HepG2 (cell line): Measurements from ENCODE around the gene VAT1L. TPM values are rescaled to one million over a fixed set of nuclear protein-coding genes. Genes with fewer than 3 reads are reported as not detected.

Experiments used
- ATAC-seq: fragments of 200-7000 bp; cut with Tn5 transposase; 3 replicates; pipeline ENCODE4 v1.9.1; 2020; ENCODE audit warnings: mild to moderate bottlenecking, moderate library complexity
- BruUV-seq: library from RNA; stranded (reverse); fragments of 400-500 nt; replicated peaks from 2 replicates; lab custom pipeline; 2021; lab: Mats Ljungman, UMichigan
- CTCF ChIA-PET: fragments of 300-600 bp; formaldehyde crosslinking; extraction: SDS; loops from one replicate; lab custom pipeline; 2021; ENCODE audit warnings: low total read pairs, inconsistent platforms, low intra/inter-chr PET ratio; lab: Yijun Ruan, JAX
- POLR2A ChIA-PET: fragments of 350-600 bp; sonication (Branson Sonifier 250); formaldehyde crosslinking; loops from one replicate; lab custom pipeline; 2020; ENCODE audit warnings: antibody characterized with exemption, inconsistent platforms; lab: Yijun Ruan, JAX
- DNase-seq: peaks from one replicate; pipeline ENCODE4 v3.0.0-alpha.2; 2015; ENCODE audit warnings: low spot score
- FAIRE-seq: peaks from 3 replicates; lab custom pipeline; 2011; peaks lifted over from hg19 to GRCh38; lab: Jason Lieb, UNC
- H2AFZ ChIP-seq: one replicate; pipeline ENCODE4 v1.6.1; 2011; ENCODE audit warnings: low read length, inconsistent platforms
- H3K27ac ChIP-seq: fragments of 300-600 bp; 3 replicates; pipeline ENCODE4 v1.8.0; 2011; ENCODE audit warnings: mixed run types, mild to moderate bottlenecking, mixed read lengths, low read length, inconsistent platforms; ENCODE audit not compliant: insufficient read depth; ENCODE audit errors: extremely low read length
- H3K27me3 ChIP-seq, 2 experiments: fragments of 200-600 bp in 1 of 2; 2 replicates in 1 of 2; 3 replicates in 1 of 2; pipeline versions ENCODE4 v1.6.0 to v1.8.0; 2011; ENCODE audit warnings: low read length in 2 of 2, mild to moderate bottlenecking in 2 of 2, moderate library complexity in 2 of 2, inconsistent platforms in 1 of 2; ENCODE audit not compliant: insufficient read depth in 2 of 2, control insufficient read depth in 1 of 2
- H3K36me3 ChIP-seq, 2 experiments: fragments of 200-600 bp in 1 of 2; replicated peaks in 1 of 2; 2 replicates in 1 of 2; 3 replicates in 1 of 2; pipeline versions ENCODE4 v1.5.1 to v1.8.0; 2011; ENCODE audit warnings: low read length in 2 of 2, inconsistent platforms in 1 of 2; ENCODE audit not compliant: insufficient read depth in 2 of 2, control insufficient read depth in 1 of 2
- H3K4me1 ChIP-seq: 2 replicates; pipeline ENCODE4 v1.5.1; 2012; ENCODE audit warnings: low read length, inconsistent platforms; ENCODE audit not compliant: insufficient read depth
- H3K4me2 ChIP-seq: 2 replicates; pipeline ENCODE4 v1.6.0; 2011; ENCODE audit warnings: low read depth, low read length, inconsistent platforms
- H3K4me3 ChIP-seq, 3 experiments: fragments of 200-600 bp in 1 of 3; sonication (generic), shearing (Covaris generic) in 1 of 3; replicated peaks in 1 of 3; 2 replicates each; pipeline ENCODE4 v1.5.1; 2011 to 2016; ENCODE audit warnings: low read length in 3 of 3, inconsistent platforms in 2 of 3, low read depth in 2 of 3, mild to moderate bottlenecking in 2 of 3, control low read depth in 1 of 3, mixed read lengths in 1 of 3; ENCODE audit not compliant: insufficient read depth in 1 of 3
- H3K79me2 ChIP-seq: one replicate; pipeline ENCODE4 v1.6.1; 2011; ENCODE audit warnings: low read length, inconsistent platforms; ENCODE audit not compliant: insufficient read depth
- H3K9ac ChIP-seq: 2 replicates; pipeline ENCODE4 v1.6.0; 2011; ENCODE audit warnings: mild to moderate bottlenecking, low read depth, low read length, inconsistent platforms; ENCODE audit not compliant: insufficient read depth
- H3K9me3 ChIP-seq: 2 replicates; pipeline ENCODE4 v1.5.1; 2012; ENCODE audit warnings: mild to moderate bottlenecking, low read length
- H4K20me1 ChIP-seq: 2 replicates; pipeline ENCODE4 v1.6.0; 2011; ENCODE audit warnings: inconsistent platforms, mild to moderate bottlenecking, low read length, moderate library complexity; ENCODE audit not compliant: insufficient read depth
- BHLHE40 ChIP-seq: IDR thresholded peaks from 2 replicates; pipeline ENCODE4 v1.6.1; 2011; ENCODE audit warnings: low read length, improper control_type of control experiment
- MED1 ChIP-seq: sonication (generic); formaldehyde crosslinking; IDR thresholded peaks from 2 replicates; pipeline ENCODE4 v1.4.0; 2020; ENCODE audit warnings: missing genetic modification reagents
- MNT ChIP-seq: fragments of 450-650 bp; IDR thresholded peaks from 2 replicates; pipeline ENCODE4 v1.6.1; 2016
- MTF1 ChIP-seq: sonication (generic); formaldehyde crosslinking; IDR thresholded peaks from 2 replicates; pipeline ENCODE4 v1.5.0; 2020; ENCODE audit warnings: missing genetic modification reagents
- U2AF1 ChIP-seq: fragments of 200-400 bp; formaldehyde crosslinking; optimal IDR thresholded peaks from 2 replicates; pipeline ENCODE3; 2017; ENCODE audit warnings: mild to moderate bottlenecking, low read depth, low read length
- ZBTB14 ChIP-seq: sonication (generic); formaldehyde crosslinking; IDR thresholded peaks from 2 replicates; pipeline ENCODE4 v1.4.0; 2020; ENCODE audit warnings: missing genetic modification reagents
- ZBTB2 ChIP-seq: sonication (generic); formaldehyde crosslinking; IDR thresholded peaks from 2 replicates; pipeline ENCODE4 v1.8.0; 2022; ENCODE audit warnings: low read depth, missing genetic modification reagents
- ZBTB25 ChIP-seq: IDR thresholded peaks from 2 replicates; pipeline ENCODE4 v1.6.1; 2018; ENCODE audit warnings: missing genetic modification reagents
- ZC3H13 ChIP-seq: sonication (generic); formaldehyde crosslinking; IDR thresholded peaks from 2 replicates; pipeline ENCODE4 v1.8.1; 2023; ENCODE audit warnings: mild to moderate bottlenecking, missing genetic modification reagents, moderate library complexity
- ZIK1 ChIP-seq: sonication (generic); formaldehyde crosslinking; IDR thresholded peaks from 2 replicates; pipeline ENCODE4 v1.5.0; 2020; ENCODE audit warnings: mild to moderate bottlenecking, low read depth, missing genetic modification reagents, borderline replicate concordance
- ZNF317 ChIP-seq: sonication (generic); formaldehyde crosslinking; IDR thresholded peaks from 2 replicates; pipeline ENCODE4 v1.5.0; 2020; ENCODE audit warnings: mild to moderate bottlenecking, missing genetic modification reagents
- ZNF672 ChIP-seq: sonication (generic); formaldehyde crosslinking; IDR thresholded peaks from 2 replicates; pipeline ENCODE4 v1.8.1; 2022; ENCODE audit warnings: missing genetic modification reagents
- ZNF800 ChIP-seq: sonication (generic); formaldehyde crosslinking; IDR thresholded peaks from 2 replicates; pipeline ENCODE4 v1.4.0; 2020; ENCODE audit warnings: missing genetic modification reagents
- ZNF850 ChIP-seq: sonication (generic); formaldehyde crosslinking; conservative IDR thresholded peaks from 2 replicates; pipeline ENCODE4 v1.9.0; 2021; ENCODE audit warnings: mild to moderate bottlenecking, missing genetic modification reagents
- WGBS: methylation state at CpG from one replicate; pipeline ENCODE4 v1.1.6; 2017; ENCODE audit warnings: low lambda C conversion rate; 5-methylcytosine and 5-hydroxymethylcytosine counted together
- in situ Hi-C: cut with HindIII; loops from 2 replicates; pipeline ENCODE4 v1.10.0; 2017; ENCODE audit warnings: low pct_unique_long_range_greater_than_20kb; ENCODE audit not compliant: extremely low pct_ligation_motif_present
- intact Hi-C: fragments of 100-400 bp; cut with micrococcal nuclease; formaldehyde crosslinking; loops from one replicate; pipeline ENCODE4 v1.10.0; 2022; ENCODE audit not compliant: unreplicated experiment
- polyA plus RNA-seq, 8 experiments: library from polyadenylated mRNA; depleted of rRNA in 3 of 8; stranded (reverse) in 7 of 8; unstranded in 1 of 8; fragments of >200 nt; fragmentation: Illumina TruSeq in 4 of 8; extraction: Trizol in 4 of 8; gene quantifications; 2 replicates each; pipeline versions ENCODE4 v1.2.1 to v1.2.3, GENCODE V29; 2011 to 2016; ENCODE audit warnings: low read depth in 4 of 8, missing spikeins in 1 of 8, mixed read lengths in 1 of 8; ENCODE audit not compliant: insufficient read depth in 1 of 8
- total RNA-seq, 5 experiments: library from RNA; depleted of rRNA; stranded (reverse); fragments of >200 nt; fragmentation: Illumina TruSeq; extraction: Trizol; gene quantifications; 2 replicates each; pipeline ENCODE4 v1.2.3, GENCODE V29; 2016; ENCODE audit warnings: low read depth in 1 of 5

VAT1L gene
- total and polyA plus RNA-seq, 2 of the 13 experiments (the other 11 are each of a cell fraction or from before 2014, with no cell fraction given) = not detected

DNA sequence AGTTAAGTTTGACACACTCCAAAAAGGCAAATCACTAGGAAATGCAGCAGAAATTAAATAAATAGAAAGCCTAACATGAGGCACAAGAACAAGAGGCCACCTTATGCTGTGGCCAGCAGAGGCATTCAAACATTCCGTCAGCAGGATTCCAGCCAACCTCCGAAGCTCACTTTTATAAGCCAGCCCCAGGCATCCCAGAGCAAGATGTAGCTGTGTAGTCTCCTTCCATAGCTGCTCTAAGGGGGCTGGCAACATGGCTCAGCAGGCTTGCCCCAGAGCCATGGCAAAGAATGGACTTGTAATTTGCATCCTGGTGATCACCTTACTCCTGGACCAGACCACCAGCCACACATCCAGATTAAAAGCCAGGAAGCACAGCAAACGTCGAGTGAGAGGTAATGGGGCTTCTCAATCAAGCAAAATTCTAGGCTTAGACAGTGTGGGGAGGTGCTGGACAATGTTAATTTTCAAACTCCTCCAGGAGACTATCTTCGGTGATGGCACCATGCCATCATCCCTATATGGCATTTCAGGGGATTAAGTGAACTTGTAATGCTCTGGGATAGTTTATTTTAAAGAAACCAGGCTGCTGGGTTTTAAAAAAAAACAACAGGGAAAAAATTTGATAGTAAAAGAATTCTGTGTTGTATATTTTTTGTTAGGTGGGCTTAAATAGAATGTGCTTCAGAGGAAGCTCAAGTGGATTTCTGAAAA lies 234.1 kb downstream of the VAT1L start, which contains the start of gene CLEC3A (continued):
- TF ChIP-seq BHLHE40 = no peak
- TF ChIP-seq ZBTB25 (CRISPR knock-in tag) = no peak
- no peak for TF ChIP-seq ZIK1
- no peak for TF ChIP-seq U2AF1
- TF ChIP-seq ZNF850 (CRISPR knock-in tag) = no peak
- TF ChIP-seq ZNF672 = no peak
- no peak for TF ChIP-seq ZBTB2

GRCh38 chr16:78024159-78024558 lies 235.8 kb downstream of the VAT1L start:
- ChIA-PET CTCF (no interaction called here), POLR2A (no interaction called here)
- Histone ChIP-seq H3K4me2 (no peak overlapping the region), H2AFZ (no peak overlapping the region), H4K20me1 (no peaks in the 10 kb centered on the region), H3K27me3 (peaks cover 0 to 7% of the 10 kb centered on the region in 2 experiments; a peak in 2 of 5 replicates), H3K4me3 (no peak overlapping the region), H3K36me3 (no peaks in the 10 kb centered on the region), H3K9me3 (no peaks in the 10 kb centered on the region), H3K9ac (no peak overlapping the region), H3K79me2 (no peaks in the 10 kb centered on the region), H3K27ac (no peak overlapping the region), H3K4me1 (no peaks in the 10 kb centered on the region)
- intact Hi-C loops = no loop called here
- FAIRE-seq (no peak), DNase-seq (no peak), ATAC-seq (no peak)
- WGBS = under 1% methylated on average over 5 of the region's 5 CpGs
- no TSS peak for BruUV-seq
- no peak for TF ChIP-seq ZNF800 (CRISPR knock-in tag)
- TF ChIP-seq ZBTB14 = no peak
- no peak for TF ChIP-seq ZC3H13 (CRISPR knock-in tag)
- TF ChIP-seq MTF1 = no peak
- no peak for TF ChIP-seq MED1
- peak; percentile 40; the same call in 1 of the 2 replicates for TF ChIP-seq MNT
- no peak for TF ChIP-seq ZNF317 (CRISPR knock-in tag)
- in situ Hi-C loops = no loop called here
